A549 treated with CpdA at 1 μM for 4 hours (cell line): ENCODE results near the gene VCY1B. TPM values are rescaled to one million over a fixed set of nuclear protein-coding genes. Genes with fewer than 3 reads are reported as not detected.

Experiments used
- total RNA-seq: library from RNA; stranded (reverse); fragments of 200-300 nt; extraction: Qiagen RNA extraction; gene quantifications from 5 replicates; pipeline ENCODE4 v1.2.3, GENCODE V29; 2022; ENCODE audit warnings: low read depth

Gene VCY1B
- not detected in 5 replicates for total RNA-seq

GRCh38 chrY:14055927-14056326 lies at the start of gene VCY1B:
VCY1B (plus strand) TSS chrY:14056227; CDS start chrY:14056290, 63 bp downstream.

Other genes starting within 250 kb of the VCY1B start
- gene VCY, start 69.8 kb upstream of the VCY1B start, total RNA-seq = not detected in 5 replicates